SK-N-DZ (cell line): ENCODE data around the gene KLF4.

Source experiments
- DNase-seq: peaks from one replicate; pipeline ENCODE4 v3.0.0-alpha.2; 2015; ENCODE audit warnings: low spot score

The KLF4 gene

GRCh38 chr9:107488375-107489143, 1.0 kb downstream of the KLF4 start:
- DNase-seq = no peak

- peak; percentile 36 for DNase-seq
These were observed 1.8 kb downstream of the KLF4 start for GRCh38 chr9:107487521-107488374.

- no peak for DNase-seq
These were observed 2.7 kb downstream of the KLF4 start for GRCh38 chr9:107486674-107487520.

- no peak for DNase-seq
These were observed 4.0 kb downstream of the KLF4 start for GRCh38 chr9:107485458-107486043.

GRCh38 chr9:107484117-107484723, 5.3 kb downstream of the KLF4 start:
- peak; percentile 24 for DNase-seq

GRCh38 chr9:107483666-107484065, 5.9 kb downstream of the KLF4 start:
- no peak for DNase-seq

- no peak for DNase-seq
These were observed 8.5 kb downstream of the KLF4 start for GRCh38 chr9:107481035-107481434.

- DNase-seq = no peak
These were observed 9.2 kb downstream of the KLF4 start for GRCh38 chr9:107480386-107480789.

- no peak for DNase-seq
These were observed 10.8 kb downstream of the KLF4 start for GRCh38 chr9:107478805-107479204.

GRCh38 chr9:107474124-107474523, 15.4 kb downstream of the KLF4 start:
- DNase-seq = no peak

GRCh38 chr9:107472581-107473340, 16.8 kb downstream of the KLF4 start:
- DNase-seq = no peak

- no peak for DNase-seq
These were observed 18.0 kb downstream of the KLF4 start for GRCh38 chr9:107471552-107471951.

GRCh38 chr9:107467416-107467815, 22.2 kb downstream of the KLF4 start:
- no peak for DNase-seq

- no peak for DNase-seq
These were observed 22.7 kb downstream of the KLF4 start for GRCh38 chr9:107466826-107467225.

- DNase-seq = no peak
These were observed 23.8 kb downstream of the KLF4 start for GRCh38 chr9:107465467-107466451.

GRCh38 chr9:107464516-107464915, 25.1 kb downstream of the KLF4 start:
- no peak for DNase-seq

- DNase-seq = no peak
These were observed 26.9 kb downstream of the KLF4 start for GRCh38 chr9:107462691-107463090.

GRCh38 chr9:107460153-107461023, 29.2 kb downstream of the KLF4 start:
- no peak for DNase-seq
